ENCODE measurements around the gene LPP.

LPP gene

GRCh38 chr3:188358787-188359493 is 205.0 kb downstream of the LPP start:
- Histone ChIP-seq H3K36me3 (ENCODE audit: control insufficient read depth, insufficient read depth, low read length) (no peaks in the 10 kb centered on the region), H3K4me3 (ENCODE audit: low read depth, low read length) (no peak overlapping the region), H3K9me3 (ENCODE audit: control insufficient read depth, insufficient read depth, low read length) (no peaks in the 10 kb centered on the region), H3K27me3 (ENCODE audit: control insufficient read depth, insufficient read depth, low read length) (no peaks in the 10 kb centered on the region), H3K9ac (ENCODE audit: low read depth, low read length) (no peak overlapping the region), H3K4me1 (ENCODE audit: control insufficient read depth, insufficient read depth, low read length) (no peaks in the 10 kb centered on the region)

- Histone ChIP-seq H3K9me3 (ENCODE audit: control insufficient read depth, insufficient read depth, low read length) (no peaks in the 10 kb centered on the region), H3K4me3 (ENCODE audit: low read depth, low read length) (no peak overlapping the region), H3K4me1 (ENCODE audit: control insufficient read depth, insufficient read depth, low read length) (no peaks in the 10 kb centered on the region), H3K9ac (ENCODE audit: low read depth, low read length) (no peak overlapping the region), H3K36me3 (ENCODE audit: control insufficient read depth, insufficient read depth, low read length) (no peaks in the 10 kb centered on the region), H3K27me3 (ENCODE audit: control insufficient read depth, insufficient read depth, low read length) (no peaks in the 10 kb centered on the region)
These were observed 206.5 kb downstream of the LPP start for GRCh38 chr3:188360364-188360881.

GRCh38 chr3:188361888-188362287 is 207.9 kb downstream of the LPP start:
- Histone ChIP-seq H3K9me3 (ENCODE audit: control insufficient read depth, insufficient read depth, low read length) (no peaks in the 10 kb centered on the region), H3K36me3 (ENCODE audit: control insufficient read depth, insufficient read depth, low read length) (no peaks in the 10 kb centered on the region), H3K4me1 (ENCODE audit: control insufficient read depth, insufficient read depth, low read length) (no peaks in the 10 kb centered on the region), H3K4me3 (ENCODE audit: low read depth, low read length) (no peak overlapping the region), H3K27me3 (ENCODE audit: control insufficient read depth, insufficient read depth, low read length) (no peaks in the 10 kb centered on the region), H3K9ac (ENCODE audit: low read depth, low read length) (no peak overlapping the region)

DNA sequence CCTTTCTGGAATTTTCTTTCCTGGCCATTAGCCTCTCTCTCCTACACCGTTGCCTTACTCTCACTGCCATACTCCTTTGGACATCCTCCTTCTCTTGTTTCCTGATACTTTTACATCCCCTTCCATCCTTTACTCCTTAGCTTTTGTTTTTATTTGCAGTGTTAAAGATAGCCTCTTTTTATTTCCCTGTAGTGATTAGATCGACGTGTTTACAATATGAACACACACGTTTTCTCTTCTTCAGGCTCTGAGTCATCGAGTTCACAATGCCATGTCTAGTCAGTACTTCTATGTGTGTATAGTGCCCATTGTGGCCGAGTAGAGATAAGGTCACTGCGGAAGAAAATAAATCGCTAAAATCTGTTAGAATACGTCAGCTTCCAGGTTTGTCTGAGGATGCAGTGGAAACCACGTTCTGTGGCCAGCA is 208.5 kb downstream of the LPP start:
- no peak overlapping the region for H3K9ac ChIP-seq (ENCODE audit: low read depth, low read length)
- H3K36me3 ChIP-seq (ENCODE audit: control insufficient read depth, insufficient read depth, low read length): no peaks in the 10 kb centered on the region
- no peaks in the 10 kb centered on the region for H3K27me3 ChIP-seq (ENCODE audit: control insufficient read depth, insufficient read depth, low read length)
- no peaks in the 10 kb centered on the region for H3K9me3 ChIP-seq (ENCODE audit: control insufficient read depth, insufficient read depth, low read length)
- H3K4me3 ChIP-seq (ENCODE audit: low read depth, low read length): no peak overlapping the region
- no peaks in the 10 kb centered on the region for H3K4me1 ChIP-seq (ENCODE audit: control insufficient read depth, insufficient read depth, low read length)

DNA sequence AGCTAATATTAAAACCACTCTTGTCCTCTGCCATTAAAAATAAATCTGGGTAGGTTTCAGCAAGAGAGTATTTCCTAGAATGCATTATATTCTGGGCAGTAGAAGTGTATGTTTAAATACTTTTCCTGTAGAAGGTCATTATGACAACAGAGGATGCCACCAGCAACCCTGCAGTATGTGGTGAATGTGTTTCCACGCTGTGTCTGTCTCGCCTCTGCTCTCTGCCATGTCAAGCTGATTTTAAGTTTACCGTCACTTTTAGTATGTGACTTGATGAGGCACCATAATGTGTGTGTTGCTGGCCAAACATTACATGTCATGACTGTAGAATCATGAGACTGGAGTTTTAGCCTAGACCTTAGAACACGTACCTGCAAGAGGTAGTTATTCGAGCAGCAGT is 211.2 kb downstream of the LPP start:
- Histone ChIP-seq H3K4me3 (ENCODE audit: low read depth, low read length) (no peak overlapping the region), H3K27me3 (ENCODE audit: control insufficient read depth, insufficient read depth, low read length) (no peaks in the 10 kb centered on the region)

GRCh38 chr3:188365988-188366698 is 212.2 kb downstream of the LPP start:
- Histone ChIP-seq H3K36me3 (ENCODE audit: control insufficient read depth, insufficient read depth, low read length) (no peaks in the 10 kb centered on the region), H3K9me3 (ENCODE audit: control insufficient read depth, insufficient read depth, low read length) (no peaks in the 10 kb centered on the region), H3K4me1 (ENCODE audit: control insufficient read depth, insufficient read depth, low read length) (no peaks in the 10 kb centered on the region), H3K27me3 (ENCODE audit: control insufficient read depth, insufficient read depth, low read length) (no peaks in the 10 kb centered on the region), H3K4me3 (ENCODE audit: low read depth, low read length) (no peak overlapping the region), H3K9ac (ENCODE audit: low read depth, low read length) (no peak overlapping the region)

More for the DNA sequence above, 211.2 kb downstream of the LPP start:
- no peak overlapping the region for H3K9ac ChIP-seq (ENCODE audit: low read depth, low read length)
- no peaks in the 10 kb centered on the region for H3K9me3 ChIP-seq (ENCODE audit: control insufficient read depth, insufficient read depth, low read length)
- H3K4me1 ChIP-seq (ENCODE audit: control insufficient read depth, insufficient read depth, low read length): no peaks in the 10 kb centered on the region
- no peaks in the 10 kb centered on the region for H3K36me3 ChIP-seq (ENCODE audit: control insufficient read depth, insufficient read depth, low read length)

GRCh38 chr3:188367678-188368077 is 213.7 kb downstream of the LPP start:
- Histone ChIP-seq H3K9ac (ENCODE audit: low read depth, low read length) (no peak overlapping the region), H3K4me3 (ENCODE audit: low read depth, low read length) (no peak overlapping the region), H3K27me3 (ENCODE audit: control insufficient read depth, insufficient read depth, low read length) (no peaks in the 10 kb centered on the region), H3K36me3 (ENCODE audit: control insufficient read depth, insufficient read depth, low read length) (no peaks in the 10 kb centered on the region), H3K9me3 (ENCODE audit: control insufficient read depth, insufficient read depth, low read length) (no peaks in the 10 kb centered on the region), H3K4me1 (ENCODE audit: control insufficient read depth, insufficient read depth, low read length) (no peaks in the 10 kb centered on the region)

DNA sequence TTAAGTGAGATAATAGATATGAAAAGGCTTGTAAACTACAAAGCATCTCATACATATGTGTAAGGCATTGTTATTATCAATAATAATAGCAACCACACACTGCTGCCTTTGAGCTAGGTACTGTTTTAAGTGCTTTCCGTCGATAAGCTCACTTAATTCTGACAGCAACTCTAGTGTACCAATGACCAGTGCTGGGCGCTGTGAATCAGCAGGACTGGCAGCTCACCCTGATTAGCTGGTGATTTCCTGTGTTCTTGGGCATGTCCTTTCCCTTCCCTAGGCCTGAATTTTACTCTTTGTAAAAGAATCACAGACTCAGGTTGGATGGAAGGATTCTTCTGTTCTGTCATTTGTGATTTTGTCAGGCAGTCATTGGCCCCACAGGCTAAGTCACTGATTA is 215.6 kb downstream of the LPP start:
- Histone ChIP-seq H3K27me3 (ENCODE audit: control insufficient read depth, insufficient read depth, low read length) (no peaks in the 10 kb centered on the region), H3K9me3 (ENCODE audit: control insufficient read depth, insufficient read depth, low read length) (no peaks in the 10 kb centered on the region), H3K36me3 (ENCODE audit: control insufficient read depth, insufficient read depth, low read length) (no peaks in the 10 kb centered on the region), H3K4me1 (ENCODE audit: control insufficient read depth, insufficient read depth, low read length) (no peaks in the 10 kb centered on the region), H3K9ac (ENCODE audit: low read depth, low read length) (no peak overlapping the region), H3K4me3 (ENCODE audit: low read depth, low read length) (no peak overlapping the region)

DNA sequence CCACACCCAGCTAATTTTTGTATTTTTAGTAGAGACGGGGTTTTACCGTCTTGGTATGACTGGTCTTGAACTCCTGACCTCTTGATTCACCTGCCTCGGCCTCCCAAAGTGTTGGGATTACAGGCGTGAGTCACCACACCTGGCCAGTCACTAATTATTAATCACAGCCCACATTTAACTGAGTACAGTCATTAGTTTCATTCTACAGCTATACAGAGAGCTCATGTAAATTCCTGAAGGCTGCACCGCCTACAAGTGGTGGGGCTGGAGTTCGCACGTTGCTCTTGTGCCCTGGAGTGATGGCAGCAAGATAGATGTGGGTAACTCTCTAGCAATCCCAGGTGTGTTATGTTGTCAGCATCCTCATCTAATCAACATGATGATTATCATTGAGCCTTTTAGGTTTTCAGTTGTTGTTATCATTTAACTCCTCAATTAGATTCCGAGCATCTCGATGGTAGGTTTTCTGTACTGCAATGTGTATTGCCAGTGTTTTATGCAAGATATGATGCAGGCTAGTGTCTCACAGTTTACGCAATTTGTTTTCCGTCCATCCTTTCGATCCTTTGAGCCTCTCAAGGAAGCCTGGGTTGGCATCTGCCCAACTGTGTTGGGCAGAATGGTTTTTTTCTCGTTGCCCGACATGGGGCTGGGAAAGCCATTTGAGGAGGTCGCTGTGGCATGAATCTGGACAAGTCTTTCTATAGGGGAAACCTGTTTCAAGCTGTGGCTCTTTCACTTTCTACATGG is 216.3 kb downstream of the LPP start:
- no peak overlapping the region for H3K4me3 ChIP-seq (ENCODE audit: low read depth, low read length)
- no peaks in the 10 kb centered on the region for H3K9me3 ChIP-seq (ENCODE audit: control insufficient read depth, insufficient read depth, low read length)
- no peaks in the 10 kb centered on the region for H3K27me3 ChIP-seq (ENCODE audit: control insufficient read depth, insufficient read depth, low read length)
- H3K36me3 ChIP-seq (ENCODE audit: control insufficient read depth, insufficient read depth, low read length): no peaks in the 10 kb centered on the region
- H3K9ac ChIP-seq (ENCODE audit: low read depth, low read length): no peak overlapping the region
- no peaks in the 10 kb centered on the region for H3K4me1 ChIP-seq (ENCODE audit: control insufficient read depth, insufficient read depth, low read length)

DNA sequence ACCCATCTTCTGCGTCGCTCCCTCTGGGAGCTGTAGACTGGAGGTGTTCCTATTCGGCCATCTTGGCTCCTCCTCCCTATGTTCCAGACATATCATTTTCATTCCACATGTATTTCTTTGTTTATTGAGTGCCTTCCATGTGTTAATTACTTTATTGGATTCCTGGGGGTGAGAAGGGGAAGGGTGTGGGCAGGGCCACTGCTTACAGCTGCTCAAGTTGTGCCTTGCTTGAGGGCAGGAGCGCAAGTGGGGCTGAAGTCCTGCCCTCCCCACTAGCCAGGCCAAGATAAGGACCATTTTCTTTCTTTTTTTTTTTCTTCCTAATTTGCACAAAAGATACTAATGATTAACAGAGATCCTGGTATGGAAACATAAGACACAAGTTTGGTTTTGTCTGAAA is 224.8 kb downstream of the LPP start:
- H3K36me3 ChIP-seq (ENCODE audit: control insufficient read depth, insufficient read depth, low read length): no peaks in the 10 kb centered on the region
- no peaks in the 10 kb centered on the region for H3K4me1 ChIP-seq (ENCODE audit: control insufficient read depth, insufficient read depth, low read length)
- H3K4me3 ChIP-seq (ENCODE audit: low read depth, low read length): no peak overlapping the region
- H3K9ac ChIP-seq (ENCODE audit: low read depth, low read length): no peak overlapping the region
- H3K9me3 ChIP-seq (ENCODE audit: control insufficient read depth, insufficient read depth, low read length): no peaks in the 10 kb centered on the region
- H3K27me3 ChIP-seq (ENCODE audit: control insufficient read depth, insufficient read depth, low read length): no peaks in the 10 kb centered on the region

GRCh38 chr3:188380252-188380651 is 226.3 kb downstream of the LPP start:
- Histone ChIP-seq H3K36me3 (ENCODE audit: control insufficient read depth, insufficient read depth, low read length) (no peaks in the 10 kb centered on the region), H3K9ac (ENCODE audit: low read depth, low read length) (no peak overlapping the region), H3K9me3 (ENCODE audit: control insufficient read depth, insufficient read depth, low read length) (no peaks in the 10 kb centered on the region), H3K4me3 (ENCODE audit: low read depth, low read length) (no peak overlapping the region), H3K27me3 (ENCODE audit: control insufficient read depth, insufficient read depth, low read length) (no peaks in the 10 kb centered on the region), H3K4me1 (ENCODE audit: control insufficient read depth, insufficient read depth, low read length) (no peaks in the 10 kb centered on the region)
